Esophagus muscularis mucosa (tissue), 4 donors: ENCODE data around the gene EFCAB14.

ENCODE experiments used
- CTCF ChIP-seq, 3 experiments: fragments of 200-600 bp in 2 of 3; fragments of 450-650 bp in 1 of 3; sonication (generic) in 2 of 3; IDR thresholded peaks; one replicate each; pipeline ENCODE4 v1.5.1; 2017 to 2019; ENCODE audit warnings: antibody characterized with exemption in 3 of 3, mild to moderate bottlenecking in 2 of 3, moderate library complexity in 1 of 3
- EP300 ChIP-seq: sonication (generic); formaldehyde crosslinking; IDR thresholded peaks from one replicate; pipeline ENCODE4 v1.6.1; 2017; ENCODE audit warnings: antibody characterized with exemption
- POLR2A ChIP-seq: fragments of 450-650 bp; IDR thresholded peaks from one replicate; pipeline ENCODE4 v1.6.1; 2017; ENCODE audit warnings: antibody characterized with exemption, moderate library complexity, mild to moderate bottlenecking, low read depth
- POLR2AphosphoS5 ChIP-seq, 2 donors: sonication (generic); formaldehyde crosslinking; IDR thresholded peaks; one replicate each; pipeline ENCODE4 v1.6.1; 2017; ENCODE audit warnings: antibody characterized with exemption in 2 of 2

GRCh38 chr1:46646844-46647243 is 72.1 kb downstream of the EFCAB14 start:
- TF ChIP-seq CTCF (IDR thresholded peaks at IDR 0.05): no peak
- no peak for TF ChIP-seq POLR2AphosphoS5 (IDR thresholded peaks at IDR 0.05)
- TF ChIP-seq EP300: no peak
- no peak for TF ChIP-seq POLR2A
